HEK293 (cell line): ENCODE data around the gene PDGFC.
A peak's percentile ranks its signal among the peaks of the same experiment; 100 is the strongest.

Experiments used
- BCL11A ChIP-seq: fragments of 450-650 bp; formaldehyde crosslinking; IDR thresholded peaks from 2 replicates; pipeline ENCODE4 v1.5.1; 2016; ENCODE audit warnings: low read depth, missing biosample characterization, missing genetic modification characterization
- BCL11B ChIP-seq: fragments of 450-650 bp; formaldehyde crosslinking; IDR thresholded peaks from 2 replicates; pipeline ENCODE4 v1.5.1; 2016; ENCODE audit warnings: low read depth, missing biosample characterization, missing genetic modification characterization
- BCL6B ChIP-seq: fragments of 450-650 bp; formaldehyde crosslinking; IDR thresholded peaks from 2 replicates; pipeline ENCODE4 v1.5.1; 2017; ENCODE audit warnings: missing biosample characterization, missing genetic modification characterization
- FEZF1 ChIP-seq: fragments of 450-650 bp; formaldehyde crosslinking; IDR thresholded peaks from 2 replicates; pipeline ENCODE4 v1.5.1; 2016; ENCODE audit warnings: missing biosample characterization, missing genetic modification characterization
- GLI4 ChIP-seq: fragments of 450-650 bp; formaldehyde crosslinking; IDR thresholded peaks from 2 replicates; pipeline ENCODE4 v1.5.1; 2016; ENCODE audit warnings: missing biosample characterization, missing genetic modification characterization
- MEIS1 ChIP-seq: sonication (generic); formaldehyde crosslinking; IDR thresholded peaks from 2 replicates; pipeline ENCODE4 v1.8.1; 2022; ENCODE audit warnings: missing genetic modification reagents, mild to moderate bottlenecking, borderline replicate concordance
- PRDM1 ChIP-seq: fragments of 450-650 bp; formaldehyde crosslinking; IDR thresholded peaks from 2 replicates; pipeline ENCODE4; 2016; ENCODE audit warnings: missing biosample characterization, missing genetic modification characterization
- SP7 ChIP-seq: fragments of 450-650 bp; formaldehyde crosslinking; IDR thresholded peaks from 2 replicates; pipeline ENCODE4 v1.5.1; 2016; ENCODE audit warnings: missing biosample characterization, missing genetic modification characterization
- TSHZ1 ChIP-seq: fragments of 450-650 bp; formaldehyde crosslinking; IDR thresholded peaks from 2 replicates; pipeline ENCODE4 v1.5.1; 2016; ENCODE audit warnings: missing biosample characterization, missing genetic modification characterization, borderline replicate concordance
- WT1 ChIP-seq: fragments of 450-650 bp; formaldehyde crosslinking; IDR thresholded peaks from 2 replicates; pipeline ENCODE4 v1.5.1; 2016; ENCODE audit warnings: missing biosample characterization, missing genetic modification characterization
- YY2 ChIP-seq: fragments of 450-650 bp; formaldehyde crosslinking; IDR thresholded peaks from 2 replicates; pipeline ENCODE4 v1.5.1; 2016; ENCODE audit warnings: missing biosample characterization, missing genetic modification characterization
- ZBTB49 ChIP-seq: fragments of 450-650 bp; formaldehyde crosslinking; IDR thresholded peaks from 2 replicates; pipeline ENCODE4 v1.5.1; 2016; ENCODE audit warnings: missing biosample characterization, missing genetic modification characterization, low read depth
- ZBTB6 ChIP-seq: fragments of 450-650 bp; formaldehyde crosslinking; IDR thresholded peaks from 2 replicates; pipeline ENCODE4 v1.5.1; 2017; ENCODE audit warnings: missing biosample characterization, missing genetic modification characterization
- ZNF148 ChIP-seq: fragments of 450-650 bp; formaldehyde crosslinking; IDR thresholded peaks from 2 replicates; pipeline ENCODE4 v1.5.0; 2017; ENCODE audit warnings: missing biosample characterization, missing genetic modification characterization, borderline replicate concordance
- ZNF16 ChIP-seq: fragments of 450-650 bp; formaldehyde crosslinking; IDR thresholded peaks from 2 replicates; pipeline ENCODE4 v1.5.1; 2016; ENCODE audit warnings: low read depth, missing biosample characterization, missing genetic modification characterization
- ZNF404 ChIP-seq: fragments of 450-650 bp; formaldehyde crosslinking; IDR thresholded peaks from 2 replicates; pipeline ENCODE4 v1.5.1; 2017; ENCODE audit warnings: missing biosample characterization, missing genetic modification characterization
- ZNF530 ChIP-seq: fragments of 450-650 bp; formaldehyde crosslinking; IDR thresholded peaks from 2 replicates; pipeline ENCODE4 v1.5.1; 2016; ENCODE audit warnings: low read depth, missing biosample characterization, missing genetic modification characterization
- ZNF664 ChIP-seq: fragments of 450-650 bp; formaldehyde crosslinking; IDR thresholded peaks from 2 replicates; pipeline ENCODE4 v1.5.1; 2016; ENCODE audit warnings: missing biosample characterization, missing genetic modification characterization
- ZNF677 ChIP-seq: fragments of 450-650 bp; IDR thresholded peaks from 2 replicates; pipeline ENCODE4 v1.5.0; 2018; ENCODE audit warnings: missing biosample characterization, mild to moderate bottlenecking, missing genetic modification characterization, moderate library complexity
- ZNF701 ChIP-seq: fragments of 450-650 bp; formaldehyde crosslinking; IDR thresholded peaks from 2 replicates; pipeline ENCODE4 v1.5.1; 2016; ENCODE audit warnings: missing biosample characterization, missing genetic modification characterization
- ZNF704 ChIP-seq: fragments of 450-650 bp; formaldehyde crosslinking; IDR thresholded peaks from 2 replicates; pipeline ENCODE4 v1.5.1; 2016; ENCODE audit warnings: missing biosample characterization, missing genetic modification characterization
- ZNF76 ChIP-seq: fragments of 450-650 bp; formaldehyde crosslinking; IDR thresholded peaks from 2 replicates; pipeline ENCODE4; 2016; ENCODE audit warnings: low read depth, missing biosample characterization, missing genetic modification characterization, borderline replicate concordance
- ZNF791 ChIP-seq: fragments of 450-650 bp; formaldehyde crosslinking; IDR thresholded peaks from 2 replicates; pipeline ENCODE4 v1.5.1; 2016; ENCODE audit warnings: missing biosample characterization, missing genetic modification characterization
- ZNF843 ChIP-seq: fragments of 450-650 bp; formaldehyde crosslinking; IDR thresholded peaks from 2 replicates; pipeline ENCODE4 v1.5.1; 2016; ENCODE audit warnings: missing biosample characterization, missing genetic modification characterization
- TF ChIP-seq, protein P1 (sequence below): fragments of 450-650 bp; formaldehyde crosslinking; IDR thresholded peaks from 2 replicates; pipeline ENCODE4 v1.5.1; 2016; ENCODE audit warnings: missing biosample characterization, missing genetic modification characterization
- TF ChIP-seq, protein P2 (sequence below): fragments of 450-650 bp; formaldehyde crosslinking; IDR thresholded peaks from 2 replicates; pipeline ENCODE4 v1.5.1; 2017; ENCODE audit warnings: missing biosample characterization, missing genetic modification characterization

Gene PDGFC

GRCh38 chr4:156945532-156945931, 26.1 kb downstream of the PDGFC start (continued):
- TF ChIP-seq ZBTB49 (tag by site-specific recombination) (no peak), ZNF530 (tag by site-specific recombination) (no peak), ZNF843 (tag by site-specific recombination) (no peak), ZNF704 (no peak), ZNF677 (tag by site-specific recombination) (no peak), ZNF76 (tag by site-specific recombination) (no peak), ZNF664 (no peak), BCL11B (tag by site-specific recombination) (no peak), TSHZ1 (tag by site-specific recombination) (no peak), BCL6B (tag by site-specific recombination) (no peak), ZNF791 (tag by site-specific recombination) (no peak), MEIS1 (CRISPR knock-in tag) (no peak), ZBTB6 (tag by site-specific recombination) (no peak), SP7 (no peak), ZNF16 (tag by site-specific recombination) (no peak), ZNF701 (tag by site-specific recombination) (no peak), YY2 (tag by site-specific recombination) (no peak), BCL11A (no peak), ZNF404 (no peak), ZNF148 (tag by site-specific recombination) (no peak), FEZF1 (tag by site-specific recombination) (peak; percentile 38), GLI4 (tag by site-specific recombination) (no peak), WT1 (tag by site-specific recombination) (no peak), PRDM1 (tag by site-specific recombination) (peak; percentile 37; the same call in 1 of the 2 replicates)
- TF ChIP-seq, protein P1, sequence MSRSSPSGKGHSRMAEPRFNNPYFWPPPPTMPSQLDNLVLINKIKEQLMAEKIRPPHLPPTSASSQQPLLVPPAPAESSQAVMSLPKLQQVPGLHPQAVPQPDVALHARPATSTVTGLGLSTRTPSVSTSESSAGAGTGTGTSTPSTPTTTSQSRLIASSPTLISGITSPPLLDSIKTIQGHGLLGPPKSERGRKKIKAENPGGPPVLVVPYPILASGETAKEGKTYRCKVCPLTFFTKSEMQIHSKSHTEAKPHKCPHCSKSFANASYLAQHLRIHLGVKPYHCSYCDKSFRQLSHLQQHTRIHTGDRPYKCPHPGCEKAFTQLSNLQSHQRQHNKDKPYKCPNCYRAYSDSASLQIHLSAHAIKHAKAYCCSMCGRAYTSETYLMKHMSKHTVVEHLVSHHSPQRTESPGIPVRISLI (tag by site-specific recombination), result no peak
- TF ChIP-seq, protein P2, sequence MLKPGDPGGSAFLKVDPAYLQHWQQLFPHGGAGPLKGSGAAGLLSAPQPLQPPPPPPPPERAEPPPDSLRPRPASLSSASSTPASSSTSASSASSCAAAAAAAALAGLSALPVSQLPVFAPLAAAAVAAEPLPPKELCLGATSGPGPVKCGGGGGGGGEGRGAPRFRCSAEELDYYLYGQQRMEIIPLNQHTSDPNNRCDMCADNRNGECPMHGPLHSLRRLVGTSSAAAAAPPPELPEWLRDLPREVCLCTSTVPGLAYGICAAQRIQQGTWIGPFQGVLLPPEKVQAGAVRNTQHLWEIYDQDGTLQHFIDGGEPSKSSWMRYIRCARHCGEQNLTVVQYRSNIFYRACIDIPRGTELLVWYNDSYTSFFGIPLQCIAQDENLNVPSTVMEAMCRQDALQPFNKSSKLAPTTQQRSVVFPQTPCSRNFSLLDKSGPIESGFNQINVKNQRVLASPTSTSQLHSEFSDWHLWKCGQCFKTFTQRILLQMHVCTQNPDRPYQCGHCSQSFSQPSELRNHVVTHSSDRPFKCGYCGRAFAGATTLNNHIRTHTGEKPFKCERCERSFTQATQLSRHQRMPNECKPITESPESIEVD (tag by site-specific recombination), result peak; percentile 78
